ENCODE measurements around the gene EGLN1. TPM values are rescaled to one million over a fixed set of nuclear protein-coding genes. Genes with fewer than 3 reads are reported as not detected.

EGLN1 gene
- total and polyA plus RNA-seq, 2 experiments from 2014 or later = 1.9 to 6.0 TPM

- Histone ChIP-seq H3F3A (replicated peaks; ENCODE audit: low read depth) (no peaks in the 10 kb centered on the region), H3K4me1 (ENCODE audit: insufficient read depth) (peaks cover 35% of the 10 kb centered on the region), H2AFZ (no peak overlapping the region), H3K27me3 (ENCODE audit: insufficient read depth) (no peaks in the 10 kb centered on the region), H3K4me3 (peak overlapping the region; percentile 90), H3K4me2 (peak overlapping the region; percentile 86), H3K27ac (ENCODE audit: low read depth) (no peak overlapping the region), H3K79me2 (replicated peaks; ENCODE audit: insufficient read depth) (peaks cover 66% of the 10 kb centered on the region), H3K36me3 (ENCODE audit: insufficient read depth) (no peaks in the 10 kb centered on the region), H4K20me1 (replicated peaks; ENCODE audit: insufficient read depth) (peaks cover 8% of the 10 kb centered on the region; the same call in 1 of the 2 replicates), H3K9me2 (ENCODE audit: insufficient read depth) (no peaks in the 10 kb centered on the region)
- Mint-ChIP-seq H3K36me3 (ENCODE audit: low read depth) (peaks cover 19% of the 10 kb centered on the region), H3K9me3 (peaks cover 2% of the 10 kb centered on the region; the same call in 1 of the 3 replicates), H3K4me1 (peaks cover 34% of the 10 kb centered on the region), H3K27me3 (ENCODE audit: insufficient read depth, low read depth, poor library complexity) (peaks cover 16% of the 10 kb centered on the region), H3K27ac (no peak overlapping the region), H3K4me3 (peak overlapping the region; percentile 69)
- DNase-seq (ENCODE audit: low spot score) (no peak), ATAC-seq (no peak)
- no peak for TF ChIP-seq ZNF331 (CRISPR knock-in tag; IDR thresholded peaks at IDR 0.05; ENCODE audit: low read depth)
- no peak for TF ChIP-seq JUNB (IDR thresholded peaks at IDR 0.05; ENCODE audit: unreplicated experiment)
- no peak for TF ChIP-seq REST (IDR thresholded peaks at IDR 0.05; ENCODE audit: unreplicated experiment)
- no peak for TF ChIP-seq ZNF462 (CRISPR knock-in tag; IDR thresholded peaks at IDR 0.05)
- TF ChIP-seq STAT1 (IDR thresholded peaks at IDR 0.05; ENCODE audit: unreplicated experiment) = no peak
- no peak for TF ChIP-seq EZH2phosphoT487 (IDR thresholded peaks at IDR 0.05; ENCODE audit: unreplicated experiment)
- TF ChIP-seq CREB1 (CRISPR knock-in tag; IDR thresholded peaks at IDR 0.05; ENCODE audit: low read depth) = no peak
- no peak for TF ChIP-seq POLR2AphosphoS5 (IDR thresholded peaks at IDR 0.05; ENCODE audit: low read depth)
- no peak for TF ChIP-seq CTCF (conservative IDR thresholded peaks at IDR 0.05; ENCODE audit: low read depth in 2 of 2)
- no peak for TF ChIP-seq EZH2 (IDR thresholded peaks at IDR 0.05; ENCODE audit: low read depth, unreplicated experiment)
Observed at GRCh38 chr1:231334952-231335351, 87.1 kb downstream of the EGLN1 start.
